Iris pigment epithelial cell (primary cell): Measurements from ENCODE around the gene RNF167.
A peak's percentile ranks its signal among the peaks of the same experiment; 100 is the strongest.

Experiments used
- DNase-seq: peaks from one replicate; pipeline ENCODE4 v3.0.0-alpha.2; 2011; ENCODE audit warnings: low read depth

The RNF167 gene

DNA sequence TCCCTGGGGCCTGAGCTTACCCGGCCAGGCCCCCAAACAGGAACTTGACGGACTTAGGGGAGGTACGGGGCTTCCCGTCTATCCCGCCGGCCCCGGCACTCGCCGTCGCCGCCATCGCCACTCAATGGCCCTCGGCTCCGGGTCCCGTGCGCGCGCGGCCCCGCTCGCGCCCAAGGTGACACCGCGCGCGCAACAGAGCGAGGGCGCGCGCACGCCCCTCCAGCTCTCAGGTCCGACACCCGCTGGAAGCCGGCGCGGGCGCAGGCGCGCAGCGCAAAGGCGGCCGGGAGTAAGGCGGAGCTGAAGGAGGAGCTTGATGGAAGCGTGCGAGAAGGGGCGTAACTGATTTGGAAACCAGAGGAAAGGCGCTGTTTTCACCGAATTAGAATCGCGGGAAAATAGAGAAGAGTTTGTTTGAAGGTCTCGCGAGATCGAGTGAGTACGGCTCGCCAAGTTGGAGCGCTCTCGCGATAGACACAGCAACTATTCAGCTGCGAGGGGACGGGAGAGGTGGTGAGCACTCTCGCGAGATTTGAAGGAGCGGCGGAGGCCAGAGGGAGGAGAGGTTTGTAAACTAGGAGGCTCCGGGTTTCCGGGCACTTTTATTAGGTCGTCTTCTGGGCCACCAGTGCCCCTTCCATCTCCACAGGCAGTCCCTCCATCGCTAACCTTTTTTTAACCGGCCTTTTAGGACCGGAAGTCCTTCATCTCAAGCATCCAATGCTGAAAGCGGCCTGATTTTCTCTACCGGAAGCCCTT lies at the start of gene RNF167, which contains the start of gene SLC25A11:
TSS of gene RNF167 (plus strand) at position 473 of the 759 bp plus-strand sequence. CDS start 642 bp downstream, outside the sequence.
TSS of gene SLC25A11 (minus strand) at position 251 of the 759 bp plus-strand sequence. CDS start at position 115, 136 bp downstream.
- peak; percentile 100 for DNase-seq

GRCh38 chr17:4891411-4892410 lies 48.4 kb upstream of the RNF167 start:
- no peak for DNase-seq

- no peak for DNase-seq
Measured at GRCh38 chr17:4892499-4893221, 47.4 kb upstream of the RNF167 start.

DNA sequence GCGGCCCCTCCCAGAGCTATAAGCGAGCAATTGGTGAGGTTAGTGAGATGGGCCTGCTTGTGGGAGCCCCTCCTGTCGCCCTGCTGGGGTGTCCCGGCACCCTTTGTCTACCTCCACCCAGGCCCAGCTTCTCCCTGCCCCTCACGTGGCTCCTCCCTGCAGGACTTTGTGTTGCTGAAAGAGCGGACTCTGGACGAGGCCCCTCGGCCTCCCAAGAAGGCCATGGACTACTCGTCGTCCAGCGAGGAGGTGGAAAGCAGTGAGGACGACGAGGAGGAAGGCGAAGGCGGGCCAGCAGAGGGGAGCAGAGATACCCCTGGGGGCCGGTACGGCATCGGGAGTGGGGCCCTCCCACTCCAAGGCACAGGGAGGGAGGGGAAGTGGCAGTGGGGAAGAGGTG lies 46.8 kb upstream of the RNF167 start:
- DNase-seq = no peak

DNA sequence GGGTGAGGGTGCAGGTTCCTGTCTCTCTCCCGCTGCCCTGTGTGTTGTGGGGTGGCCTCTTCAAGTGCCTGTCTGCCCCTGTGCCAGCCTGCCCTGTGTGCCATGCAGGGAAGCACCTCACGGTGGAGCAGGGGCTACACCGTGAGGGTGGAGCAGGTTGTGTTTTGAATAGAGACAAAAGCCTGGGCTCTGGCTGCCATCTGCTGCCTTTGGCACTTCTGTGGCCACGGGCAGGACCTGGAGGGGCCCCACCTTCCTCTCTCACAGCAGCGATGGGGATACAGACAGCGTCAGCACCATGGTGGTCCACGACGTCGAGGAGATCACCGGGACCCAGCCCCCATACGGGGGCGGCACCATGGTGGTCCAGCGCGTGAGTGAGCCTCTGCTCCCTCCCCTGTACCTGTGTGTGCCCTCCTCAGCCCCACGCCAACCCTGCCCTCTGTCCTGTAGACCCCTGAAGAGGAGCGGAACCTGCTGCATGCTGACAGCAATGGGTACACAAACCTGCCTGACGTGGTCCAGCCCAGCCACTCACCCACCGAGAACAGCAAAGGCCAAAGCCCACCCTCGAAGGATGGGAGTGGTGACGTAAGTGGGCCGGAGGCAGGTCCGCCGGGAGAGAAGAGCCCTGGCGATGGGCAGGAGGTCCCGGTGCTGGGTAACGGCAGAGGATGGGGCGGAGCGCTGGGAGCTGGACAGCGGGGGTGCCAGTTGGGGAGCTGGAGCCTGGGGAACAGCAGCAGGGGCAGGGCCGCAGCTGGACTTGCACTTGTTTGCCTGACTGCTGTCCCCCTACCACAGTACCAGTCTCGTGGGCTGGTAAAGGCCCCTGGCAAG lies 46.1 kb upstream of the RNF167 start:
- no peak for DNase-seq

DNA sequence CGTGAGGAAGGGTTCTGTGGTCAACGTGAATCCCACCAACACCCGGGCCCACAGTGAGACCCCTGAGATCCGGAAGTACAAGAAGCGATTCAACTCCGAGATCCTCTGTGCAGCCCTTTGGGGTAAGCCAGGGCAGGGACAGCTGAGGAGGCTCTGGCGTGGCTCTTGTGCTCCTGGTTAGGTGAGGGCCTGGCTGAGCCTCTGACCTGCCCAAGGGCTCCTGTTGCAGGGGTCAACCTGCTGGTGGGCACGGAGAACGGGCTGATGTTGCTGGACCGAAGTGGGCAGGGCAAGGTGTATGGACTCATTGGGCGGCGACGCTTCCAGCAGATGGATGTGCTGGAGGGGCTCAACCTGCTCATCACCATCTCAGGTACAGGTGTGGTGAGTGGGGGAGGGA lies 44.9 kb upstream of the RNF167 start:
- no peak for DNase-seq

- no peak for DNase-seq
Measured at GRCh38 chr17:4895657-4896331, 44.3 kb upstream of the RNF167 start.

GRCh38 chr17:4896332-4897197 lies 43.5 kb upstream of the RNF167 start:
- no peak for DNase-seq

- no peak for DNase-seq
Measured at GRCh38 chr17:4897198-4897687, 42.8 kb upstream of the RNF167 start.

DNA sequence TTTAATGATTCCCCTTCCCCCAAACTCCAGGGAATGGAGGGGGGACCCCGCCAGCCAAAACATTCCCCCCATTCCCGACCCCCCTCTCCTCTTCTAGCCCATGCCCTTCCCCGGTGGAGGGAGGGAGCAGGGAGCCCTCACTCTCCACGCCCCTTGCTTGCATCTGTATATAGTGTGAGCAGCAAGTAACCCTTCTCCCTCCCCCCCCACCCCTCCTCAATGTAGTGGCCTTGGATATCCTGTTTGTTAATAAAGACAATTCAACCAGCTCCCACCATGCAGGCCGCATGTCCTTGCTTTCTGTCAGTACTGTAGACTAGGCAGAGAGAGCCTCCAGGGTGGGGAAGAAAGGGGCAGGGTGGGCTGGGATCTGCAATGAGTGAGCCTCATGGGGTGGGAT lies 42.3 kb upstream of the RNF167 start:
- DNase-seq = no peak

GRCh38 chr17:4898351-4898750 lies 41.7 kb upstream of the RNF167 start:
- no peak for DNase-seq

DNA sequence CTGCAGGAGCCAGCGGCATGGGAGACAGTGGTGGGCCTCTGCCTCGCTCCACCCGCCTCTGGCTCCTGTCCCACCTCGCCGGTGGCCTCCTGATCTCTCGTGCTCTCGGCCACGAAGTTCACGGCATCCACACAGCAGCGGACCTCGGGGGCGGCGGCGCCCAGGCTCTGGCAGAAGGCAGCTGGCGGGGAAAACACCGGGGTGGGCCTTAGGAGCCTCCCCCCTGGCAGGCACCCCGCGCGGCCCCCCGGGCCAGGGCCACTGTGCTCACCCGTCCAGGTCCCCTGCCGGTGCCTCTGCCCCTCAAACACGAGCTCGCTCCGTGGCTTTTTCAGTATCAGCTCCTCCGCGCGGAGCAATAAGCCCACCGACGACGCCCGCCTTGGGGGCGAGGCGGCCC lies 41.1 kb upstream of the RNF167 start:
- no peak for DNase-seq

DNA sequence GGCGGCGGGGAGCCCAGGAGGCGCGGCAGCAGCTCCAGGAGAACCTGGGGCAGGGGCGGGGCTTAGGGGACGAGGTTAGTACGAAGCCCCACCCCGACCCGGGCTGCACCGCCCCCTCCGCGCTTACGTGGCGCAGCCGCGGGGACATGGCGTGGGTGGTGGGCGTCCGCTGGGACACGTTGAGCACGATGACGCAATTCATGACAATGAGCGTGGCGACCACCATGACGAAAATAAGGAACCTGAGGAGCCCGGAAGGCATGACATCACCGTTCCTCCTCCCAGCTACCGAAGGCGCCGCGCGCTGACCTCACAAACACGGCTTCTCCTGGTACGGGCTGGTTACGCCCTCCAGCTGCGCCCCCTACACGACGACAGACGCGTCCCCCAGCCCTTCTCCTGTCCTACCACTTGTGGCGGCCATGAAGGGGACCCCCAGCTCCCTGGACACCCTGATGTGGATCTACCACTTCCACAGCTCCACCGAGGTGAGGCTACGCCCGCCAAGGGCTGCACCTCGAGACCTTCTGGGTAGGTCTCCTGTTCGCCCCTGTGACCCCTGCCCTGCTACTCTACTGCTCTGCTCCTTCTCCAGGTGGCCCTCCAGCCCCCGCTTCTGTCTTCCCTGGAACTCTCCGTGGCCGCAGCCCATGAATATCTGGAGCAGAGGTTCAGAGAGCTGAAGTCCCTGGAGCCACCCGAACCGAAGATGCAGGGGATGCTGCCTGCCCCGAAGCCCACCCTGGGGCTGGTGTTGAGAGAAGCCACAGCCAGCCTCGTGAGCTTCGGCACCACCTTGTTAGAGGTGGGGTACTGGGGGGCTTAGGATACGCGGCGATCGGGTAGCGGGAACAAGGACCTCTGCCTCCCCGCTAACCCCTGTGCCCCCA lies 40.5 kb upstream of the RNF167 start, which contains the start of gene C17orf107:
TSS of gene C17orf107 (plus strand) at position 196 of the 890 bp plus-strand sequence. CDS start at position 423, 227 bp downstream.
- peak; percentile 80 for DNase-seq

DNA sequence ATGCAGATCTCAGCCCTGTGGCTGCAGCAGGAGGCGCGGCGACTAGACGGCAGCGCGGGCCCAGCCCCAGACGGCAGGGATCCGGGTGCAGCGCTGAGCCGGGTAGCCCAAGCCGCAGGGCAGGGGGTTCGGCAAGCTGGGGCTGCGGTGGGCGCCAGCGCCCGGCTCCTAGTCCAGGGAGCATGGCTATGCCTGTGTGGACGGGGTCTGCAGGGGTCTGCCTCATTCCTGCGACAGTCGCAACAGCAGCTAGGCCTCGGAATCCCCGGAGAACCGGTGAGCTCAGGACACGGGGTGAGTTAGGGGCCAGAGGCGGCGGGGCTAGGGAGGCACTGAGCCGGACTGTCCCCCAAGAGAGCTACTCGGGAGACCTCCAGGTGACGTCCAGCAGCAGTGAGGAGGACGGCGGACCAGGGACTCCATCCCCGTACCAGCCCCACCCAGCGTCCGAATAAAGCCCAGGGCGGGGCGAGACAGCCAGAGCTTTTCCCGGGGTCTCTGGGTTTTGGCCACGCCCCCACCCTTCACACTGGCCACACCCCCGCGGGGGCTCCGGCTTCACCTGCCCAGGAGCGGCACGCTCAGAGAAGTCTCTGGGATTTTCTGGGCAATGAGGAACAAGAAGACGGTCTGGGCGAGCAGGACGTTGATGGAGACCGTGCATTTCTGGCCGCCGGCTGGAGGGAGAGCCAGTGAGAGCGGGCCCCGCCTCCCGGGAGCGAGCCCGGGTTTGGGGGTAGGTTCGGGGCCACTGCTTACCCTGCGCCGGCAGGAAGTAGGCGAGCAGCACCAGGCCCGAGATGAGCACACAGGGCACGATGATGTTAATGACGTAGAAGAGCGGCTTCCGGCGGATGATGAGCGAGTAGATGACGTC lies 39.6 kb upstream of the RNF167 start:
- no peak for DNase-seq

- DNase-seq = no peak
Measured at GRCh38 chr17:4901108-4901647, 38.9 kb upstream of the RNF167 start.

- no peak for DNase-seq
Measured at GRCh38 chr17:4901648-4902344, 38.3 kb upstream of the RNF167 start.
